Mucosa of descending colon (tissue), 3 donors: ENCODE results near the gene PRSS8. TPM values are rescaled to one million over a fixed set of nuclear protein-coding genes. Genes with fewer than 3 reads are reported as not detected.
A peak's percentile ranks its signal among the peaks of the same experiment; 100 is the strongest.

Experiments used
- ATAC-seq: fragments of 200-7000 bp; cut with Tn5 transposase; one replicate; pipeline ENCODE4 v1.9.1; 2020; ENCODE audit warnings: mild to moderate bottlenecking, moderate library complexity
- DNase-seq, 3 donors: peaks; one replicate each; pipeline ENCODE4 v3.0.0-alpha.2; 2020
- H3K36me3 ChIP-seq: fragments of 200-600 bp; one replicate; pipeline ENCODE4 v1.8.0; 2021; ENCODE audit warnings: low read depth, mild to moderate bottlenecking
- H3K4me1 ChIP-seq: fragments of 200-600 bp; one replicate; pipeline ENCODE4 v1.8.0; 2021; ENCODE audit warnings: low read depth, mild to moderate bottlenecking
- H3K4me3 ChIP-seq: fragments of 200-600 bp; one replicate; pipeline ENCODE4 v1.8.0; 2021; ENCODE audit warnings: mild to moderate bottlenecking
- H3K9me3 ChIP-seq: fragments of 200-600 bp; one replicate; pipeline ENCODE4 v1.8.0; 2021; ENCODE audit warnings: mild to moderate bottlenecking
- intact Hi-C, 2 donors: fragments of 100-400 bp; cut with DNase I in 1 of 2; cut with micrococcal nuclease in 1 of 2; formaldehyde crosslinking; loops; one replicate each; pipeline versions ENCODE4 v1.11.0 to v1.11.1; 2022; cut with DNase I, micrococcal nuclease
- total RNA-seq, 3 donors: library from RNA; stranded (reverse); fragmentation: NEBNext Ultra II Directional in 2 of 3; extraction: Animal tissue kit (Norgen Biotek cat#: 25700) in 2 of 3; gene quantifications; one replicate each; pipeline versions ENCODE4 v1.2.1 to v1.2.4, GENCODE V29; 2021 to 2023
- TF ChIP-seq, protein P1 (sequence below): fragments of 200-600 bp; IDR thresholded peaks from one replicate; pipeline ENCODE4 v1.8.0; 2022; ENCODE audit warnings: antibody characterized with exemption, mild to moderate bottlenecking
- donor health status: DM: no; HTN: no; CAD: no; lungs with moderate emphysema.
- donor health status: DM: no; HTN: no; CAD: no.
- donor health status: DM: no; HTN: yes; CAD: no.

The PRSS8 gene
- total RNA-seq, 3 donors from 2014 or later: 163 to 482 (median 422) TPM

DNA sequence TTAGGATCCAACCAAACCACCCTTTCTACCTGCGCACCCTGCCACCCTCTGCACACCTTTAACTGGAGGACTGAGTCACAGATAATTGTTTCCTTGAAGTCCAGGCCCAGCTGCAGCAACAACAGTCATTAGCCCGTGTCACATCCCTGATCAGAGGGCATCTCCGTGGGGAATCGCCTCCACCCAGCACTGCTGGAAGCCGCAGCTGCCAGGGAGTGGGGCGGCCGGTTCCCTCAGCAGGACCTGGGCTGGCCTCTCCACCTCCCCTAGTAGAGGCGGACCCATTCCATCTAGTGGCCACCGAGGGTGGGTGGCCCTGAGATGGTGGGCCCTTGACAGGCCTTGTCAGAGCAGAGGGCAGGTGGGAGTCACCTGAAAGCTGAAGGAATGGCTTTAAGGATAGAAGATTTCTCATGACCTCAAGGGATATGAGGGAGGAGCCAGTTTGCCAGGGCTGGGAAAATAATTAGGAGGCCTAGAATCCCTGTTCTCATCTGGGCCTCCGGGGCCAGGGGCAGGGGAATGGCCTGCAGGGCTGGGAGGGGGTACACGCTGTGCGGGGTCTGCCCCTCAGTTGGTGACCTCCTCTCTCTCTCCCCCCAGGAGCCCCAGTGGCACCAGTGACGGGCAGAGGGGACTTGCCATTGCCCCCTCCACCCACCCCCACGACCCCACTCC, 53.0 kb downstream of the PRSS8 start:
- DNase-seq: no peak

More for the DNA sequence above, 53.0 kb downstream of the PRSS8 start:
- peak; percentile 54 for ATAC-seq
- TF ChIP-seq, protein P1, sequence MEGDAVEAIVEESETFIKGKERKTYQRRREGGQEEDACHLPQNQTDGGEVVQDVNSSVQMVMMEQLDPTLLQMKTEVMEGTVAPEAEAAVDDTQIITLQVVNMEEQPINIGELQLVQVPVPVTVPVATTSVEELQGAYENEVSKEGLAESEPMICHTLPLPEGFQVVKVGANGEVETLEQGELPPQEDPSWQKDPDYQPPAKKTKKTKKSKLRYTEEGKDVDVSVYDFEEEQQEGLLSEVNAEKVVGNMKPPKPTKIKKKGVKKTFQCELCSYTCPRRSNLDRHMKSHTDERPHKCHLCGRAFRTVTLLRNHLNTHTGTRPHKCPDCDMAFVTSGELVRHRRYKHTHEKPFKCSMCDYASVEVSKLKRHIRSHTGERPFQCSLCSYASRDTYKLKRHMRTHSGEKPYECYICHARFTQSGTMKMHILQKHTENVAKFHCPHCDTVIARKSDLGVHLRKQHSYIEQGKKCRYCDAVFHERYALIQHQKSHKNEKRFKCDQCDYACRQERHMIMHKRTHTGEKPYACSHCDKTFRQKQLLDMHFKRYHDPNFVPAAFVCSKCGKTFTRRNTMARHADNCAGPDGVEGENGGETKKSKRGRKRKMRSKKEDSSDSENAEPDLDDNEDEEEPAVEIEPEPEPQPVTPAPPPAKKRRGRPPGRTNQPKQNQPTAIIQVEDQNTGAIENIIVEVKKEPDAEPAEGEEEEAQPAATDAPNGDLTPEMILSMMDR: no peak
- intact Hi-C loops: no loop called here
- no peaks in the 10 kb centered on the region for H3K4me1 ChIP-seq
- H3K36me3 ChIP-seq: peaks cover 3% of the 10 kb centered on the region
- no peaks in the 10 kb centered on the region for H3K9me3 ChIP-seq
- H3K4me3 ChIP-seq: no peak overlapping the region

Other genes with a start within 250 kb of the PRSS8 start
- gene BCL7C, start 241.7 kb downstream of the PRSS8 start, total RNA-seq: 10 to 100 TPM; 20.8 to 30.6 (median 25.3) TPM
- gene CTF1, start 239.1 kb downstream of the PRSS8 start, total RNA-seq: 1 to 10 TPM; 1.1 to 7.6 (median 1.5) TPM
- 10 to 100 TPM; 17.6 to 30.3 (median 22.4) TPM for gene FBXL19, start 212.2 kb downstream of the PRSS8 start, total RNA-seq
- gene ORAI3, start 186.7 kb downstream of the PRSS8 start, total RNA-seq: 10 to 100 TPM; 14.6 to 24.6 (median 15.4) TPM
- gene SETD1A, start 178.0 kb downstream of the PRSS8 start, total RNA-seq: 10 to 100 TPM; 13.4 to 24.7 (median 13.7) TPM
- 10 to 100 TPM; 16.5 to 27.7 (median 23.2) TPM for gene HSD3B7, start 150.5 kb downstream of the PRSS8 start, total RNA-seq
- 1 to 10 TPM in 1 of 3 donors, under 1 TPM in 2; 0.14 to 2.8 (median 0.84) TPM for gene STX1B, start 125.1 kb downstream of the PRSS8 start, total RNA-seq
- gene STX4, start 102.2 kb downstream of the PRSS8 start, total RNA-seq: 10 to 100 TPM; 74.8 to 87.7 (median 86.9) TPM
- gene ZNF668, start 61.5 kb downstream of the PRSS8 start, total RNA-seq: 10 to 100 TPM in 1 of 3 donors, 1 to 10 TPM in 2; 8.3 to 10.2 (median 9.8) TPM
- 10 to 100 TPM; 19.1 to 20.3 (median 20.0) TPM for gene ZNF646, start 61.3 kb downstream of the PRSS8 start, total RNA-seq
- gene PRSS53, start 46.8 kb downstream of the PRSS8 start, total RNA-seq: 1 to 10 TPM; 1.1 to 2.7 (median 1.3) TPM
- gene VKORC1, start 40.9 kb downstream of the PRSS8 start, total RNA-seq: 10 to 100 TPM; 31.9 to 67.9 (median 41.3) TPM
- gene BCKDK, start 27.3 kb downstream of the PRSS8 start, total RNA-seq: 10 to 100 TPM; 31.7 to 40.1 (median 36.6) TPM
- 10 to 100 TPM; 61.1 to 83.1 (median 69.6) TPM for gene KAT8, start 18.1 kb downstream of the PRSS8 start, total RNA-seq
- 10 to 100 TPM in 1 of 3 donors, 1 to 10 TPM in 2; 8.2 to 10.2 (median 9.5) TPM for gene PRSS36, start 14.3 kb upstream of the PRSS8 start, total RNA-seq
- 100 to 1,000 TPM; 167 to 264 (median 189) TPM for gene FUS, start 44.4 kb upstream of the PRSS8 start, total RNA-seq
- gene PYCARD, start 67.0 kb upstream of the PRSS8 start, total RNA-seq: 10 to 100 TPM; 39.2 to 63.4 (median 63.1) TPM
- gene TRIM72, start 78.4 kb upstream of the PRSS8 start, total RNA-seq: under 1 TPM in 1 of 3 donors, not detected in 2; 0.02 TPM
- gene PYDC1, start 81.4 kb upstream of the PRSS8 start, total RNA-seq: not detected
- gene ITGAM, start 124.2 kb upstream of the PRSS8 start, total RNA-seq: 10 to 100 TPM in 1 of 3 donors, 1 to 10 TPM in 2; 4.5 to 13.0 (median 5.7) TPM
- gene ITGAX, start 219.4 kb upstream of the PRSS8 start, total RNA-seq: 1 to 10 TPM; 2.9 to 8.6 (median 3.5) TPM